GM18508 (cell line): Measurements from ENCODE around the gene DSCAM.
"Not testable (repeated sequence)": the region's sequence is repeated elsewhere in the genome, so short reads cannot be mapped to it uniquely, and the experiment has no call there.

Experiments
- ATAC-seq: cut with Tn5 transposase; IDR thresholded peaks from one replicate; pipeline ENCODE4 v1.9.1; 2021; ENCODE audit warnings: moderate number of reproducible peaks; ENCODE audit not compliant: insufficient read depth, unreplicated experiment

Gene DSCAM

DNA sequence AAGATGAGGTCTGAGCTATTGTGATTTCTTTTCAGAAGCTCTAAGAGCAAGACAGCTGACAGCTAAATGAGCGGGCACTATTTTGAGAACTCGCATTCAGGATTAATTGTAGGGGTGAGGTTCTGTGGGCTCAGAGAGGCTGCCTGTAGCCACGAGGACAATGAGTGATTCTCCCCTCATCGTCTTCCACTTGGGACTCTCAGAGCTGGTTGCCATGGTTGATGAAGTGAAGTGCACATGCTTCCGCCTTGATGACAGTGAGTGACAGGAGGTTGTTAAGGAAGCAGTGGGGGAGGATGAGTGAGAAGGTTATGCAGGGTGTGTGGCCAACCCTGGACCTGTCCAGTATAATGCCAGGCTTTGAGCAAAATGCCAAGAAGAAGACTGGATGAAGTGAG, 638.0 kb downstream of the DSCAM start:
- no peak for ATAC-seq

DNA sequence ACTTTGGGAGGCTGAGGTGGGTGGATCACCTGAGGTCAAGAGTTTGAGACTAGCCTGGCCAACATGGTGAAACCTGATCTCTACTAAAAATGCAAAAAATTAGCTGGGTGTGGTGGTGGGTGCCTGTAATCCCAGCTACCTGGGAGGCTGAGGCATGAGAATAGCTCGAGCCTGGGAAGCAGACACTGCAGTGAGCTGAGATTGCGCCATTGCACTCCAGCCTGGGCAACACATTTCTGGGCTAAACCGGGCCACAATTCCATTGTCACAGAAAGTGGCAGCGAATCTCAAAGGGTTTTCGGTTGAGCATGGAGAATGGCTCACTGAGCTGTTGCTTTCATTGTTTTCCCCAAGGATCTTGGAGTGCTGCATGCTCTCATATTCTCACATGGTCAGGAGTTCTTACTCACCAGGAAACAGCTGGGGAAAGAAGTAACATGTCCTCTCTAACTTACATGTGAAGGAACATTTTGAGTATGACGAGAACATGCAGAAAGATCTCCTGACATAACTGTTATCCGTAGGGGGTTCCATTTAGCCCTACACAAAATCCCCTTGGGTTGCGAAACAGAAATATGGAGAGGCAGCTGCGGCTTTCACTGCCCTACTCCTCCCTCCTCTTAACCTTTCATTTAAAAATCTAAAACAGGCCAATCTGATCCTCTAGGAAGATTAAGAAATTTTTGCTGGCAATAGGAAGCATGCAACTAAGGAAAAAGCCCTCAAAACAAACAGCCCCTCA, 638.6 kb downstream of the DSCAM start:
- no peak for ATAC-seq

DNA sequence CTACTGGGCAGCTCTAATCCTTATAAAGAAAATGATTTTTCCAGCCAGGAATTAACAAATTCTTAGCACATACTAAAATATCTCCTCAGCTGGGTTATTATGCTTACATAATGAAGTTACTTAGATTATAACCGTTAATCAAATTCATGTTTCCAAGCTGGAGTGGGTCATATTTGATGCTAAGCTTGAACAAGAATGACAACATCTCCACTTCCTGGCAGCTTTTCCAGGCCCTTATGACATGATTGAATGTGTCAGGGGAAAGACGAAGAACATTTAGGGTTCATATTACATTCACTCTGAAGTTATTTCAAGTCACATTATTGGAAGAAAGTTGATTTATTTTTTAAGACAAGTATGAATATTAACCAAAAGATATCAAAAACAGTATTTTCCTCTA, 646.0 kb downstream of the DSCAM start:
- ATAC-seq: no peak

DNA sequence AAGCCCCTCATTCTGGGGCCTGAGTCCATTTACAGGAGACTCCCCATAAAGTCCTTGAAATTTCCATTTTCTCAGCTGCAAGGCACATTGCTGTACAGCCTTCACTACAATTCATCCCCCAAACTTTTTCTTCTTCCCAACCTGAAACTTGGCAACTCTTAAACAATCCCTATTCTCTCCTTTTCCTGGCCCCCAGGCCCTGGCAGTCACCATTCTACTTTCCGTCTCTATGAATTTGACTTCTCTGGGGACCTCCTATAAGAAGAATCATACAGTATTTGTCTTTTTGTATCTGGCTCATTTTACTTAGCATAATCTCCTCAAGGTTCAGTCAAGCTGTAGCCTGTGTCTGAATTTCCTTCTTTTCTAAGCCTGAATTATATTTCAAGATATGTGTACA, 646.8 kb downstream of the DSCAM start:
- ATAC-seq: no peak

DNA sequence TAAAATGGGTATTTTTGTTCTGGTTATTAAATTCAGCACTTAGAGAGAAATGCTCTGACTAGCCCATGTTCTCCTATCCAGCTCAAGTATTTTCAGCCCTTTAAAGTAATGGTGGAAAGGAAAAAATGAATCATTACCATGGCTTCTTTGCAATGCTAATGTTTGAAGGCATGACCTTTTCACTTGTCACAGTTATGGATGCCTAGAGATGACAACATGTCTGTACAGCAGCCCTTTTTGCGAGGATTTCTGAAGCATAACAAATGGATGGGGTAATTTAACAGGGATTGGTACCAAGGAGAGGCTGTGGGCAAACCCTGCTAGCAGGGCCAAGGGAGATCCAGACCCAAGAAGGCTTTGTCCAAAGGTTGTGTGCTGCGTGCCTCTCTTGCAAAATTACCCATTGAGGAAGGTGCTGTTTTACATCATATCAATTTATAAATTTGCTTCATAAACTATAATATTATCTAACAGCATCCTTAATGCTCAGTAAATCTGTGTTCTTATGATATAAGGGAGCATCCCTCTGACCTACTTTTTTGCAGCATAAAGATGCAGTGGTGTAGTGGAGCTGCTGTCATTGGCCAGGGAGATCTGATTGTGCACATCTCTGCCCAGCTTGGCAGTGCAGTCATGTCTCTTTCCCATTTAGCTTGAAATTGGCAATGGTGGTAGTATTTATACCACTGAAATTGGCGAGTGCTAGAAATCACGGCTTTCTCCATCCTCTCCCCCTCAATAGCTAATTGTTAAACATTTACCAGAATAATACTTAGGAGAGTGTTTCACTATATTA, 652.6 kb downstream of the DSCAM start:
- no peak for ATAC-seq

DNA sequence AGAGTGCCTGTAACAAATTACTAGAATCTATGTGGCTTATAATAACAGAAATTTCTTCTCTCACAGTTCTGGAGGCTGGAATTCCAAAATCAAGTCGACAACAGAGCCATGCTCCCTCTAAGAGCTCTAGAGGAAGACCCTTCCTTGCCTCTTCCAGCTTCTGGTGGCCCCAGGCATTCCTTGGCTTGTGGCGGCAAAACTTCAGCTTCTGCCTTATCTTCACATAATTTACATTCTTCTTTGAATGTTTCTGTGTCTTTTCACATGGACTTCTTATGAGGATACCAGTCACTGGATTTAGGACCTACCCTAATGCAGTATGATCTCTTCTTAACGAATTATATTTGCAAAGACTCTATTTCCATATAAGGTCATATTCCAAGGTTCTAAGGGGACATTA, 655.3 kb downstream of the DSCAM start:
- ATAC-seq: no peak

- ATAC-seq: no peak
Observed at GRCh38 chr21:40191196-40191595, 655.8 kb downstream of the DSCAM start.

DNA sequence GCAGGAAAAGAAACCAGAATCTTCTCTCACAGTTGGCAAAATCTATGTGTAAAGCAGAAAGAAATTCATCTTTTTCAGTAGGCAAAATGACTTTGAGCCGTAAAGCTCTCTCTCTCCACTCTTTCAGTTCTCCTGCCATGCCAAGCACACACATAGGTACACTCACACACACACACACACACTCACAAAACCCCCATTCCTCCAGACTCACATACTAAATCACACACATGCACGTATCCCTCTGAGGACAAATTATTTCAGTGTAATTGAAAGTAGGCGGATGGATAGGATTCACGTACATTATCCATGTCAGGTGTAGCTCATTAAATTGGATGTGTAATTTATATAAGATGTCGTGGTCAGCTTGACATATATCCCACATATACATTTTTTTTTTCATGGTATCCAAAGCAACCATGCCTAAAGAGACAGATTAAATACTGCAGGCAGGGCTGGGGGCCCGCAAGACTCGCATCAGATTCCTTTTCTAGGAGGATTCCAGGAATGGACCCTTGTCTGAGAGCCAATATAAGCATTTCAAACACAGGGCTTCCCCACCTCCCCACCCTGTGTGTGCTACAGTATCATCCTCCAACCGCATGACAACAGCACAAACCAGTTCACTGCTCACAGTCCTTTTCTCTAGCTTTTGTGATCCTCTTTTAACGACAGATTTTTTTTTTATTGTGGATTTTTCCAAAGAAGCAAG, 658.9 kb downstream of the DSCAM start:
- ATAC-seq: no peak

- ATAC-seq: no peak
Observed at GRCh38 chr21:40187244-40187643, 659.7 kb downstream of the DSCAM start.

DNA sequence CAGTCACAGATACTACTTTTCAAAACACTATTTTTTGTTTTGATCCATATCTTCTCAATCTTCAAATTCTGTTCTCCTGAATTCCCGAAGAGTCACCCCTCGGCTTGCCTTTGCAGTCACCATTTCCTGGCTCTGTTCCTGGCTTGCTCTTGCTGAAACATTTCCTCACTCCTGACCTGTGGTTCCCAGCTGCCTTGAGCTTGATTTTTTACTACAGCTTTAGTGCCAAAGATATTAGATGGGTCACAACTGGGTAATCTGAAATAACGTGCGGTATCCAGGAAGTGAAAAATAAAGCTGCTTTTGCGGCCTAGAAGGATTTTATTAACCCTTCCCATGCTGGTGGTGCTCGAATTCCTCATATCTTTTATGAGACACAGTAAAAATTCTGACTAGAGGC, 660.9 kb downstream of the DSCAM start:
- no peak for ATAC-seq

GRCh38 chr21:40185208-40185607, 661.8 kb downstream of the DSCAM start:
- no peak for ATAC-seq

GRCh38 chr21:40182491-40182890, 664.5 kb downstream of the DSCAM start:
- not testable (repeated sequence) for ATAC-seq

DNA sequence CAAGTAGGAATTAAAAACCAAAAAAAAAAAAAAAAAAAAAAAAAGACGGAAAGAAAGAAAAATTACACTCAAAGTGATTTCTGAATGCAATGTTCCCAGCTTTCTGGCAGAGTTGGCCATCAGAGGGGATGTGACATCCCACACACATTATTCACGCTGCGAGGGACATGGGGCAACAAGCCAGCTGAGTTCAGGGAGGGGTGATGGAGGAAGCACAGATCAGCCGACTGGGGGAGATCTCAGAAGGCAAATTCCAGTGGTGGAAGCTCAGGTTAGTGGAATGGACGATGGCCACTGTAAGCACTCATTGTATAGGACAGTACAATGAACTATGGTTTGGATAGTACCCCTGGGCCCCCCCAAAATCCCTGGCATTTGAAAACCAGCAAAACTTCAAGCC, 667.8 kb downstream of the DSCAM start:
- ATAC-seq: no peak

- no peak for ATAC-seq
Observed at GRCh38 chr21:40178726-40179125, 668.2 kb downstream of the DSCAM start.

- no peak for ATAC-seq
Observed at GRCh38 chr21:40177979-40178378, 669.0 kb downstream of the DSCAM start.

DNA sequence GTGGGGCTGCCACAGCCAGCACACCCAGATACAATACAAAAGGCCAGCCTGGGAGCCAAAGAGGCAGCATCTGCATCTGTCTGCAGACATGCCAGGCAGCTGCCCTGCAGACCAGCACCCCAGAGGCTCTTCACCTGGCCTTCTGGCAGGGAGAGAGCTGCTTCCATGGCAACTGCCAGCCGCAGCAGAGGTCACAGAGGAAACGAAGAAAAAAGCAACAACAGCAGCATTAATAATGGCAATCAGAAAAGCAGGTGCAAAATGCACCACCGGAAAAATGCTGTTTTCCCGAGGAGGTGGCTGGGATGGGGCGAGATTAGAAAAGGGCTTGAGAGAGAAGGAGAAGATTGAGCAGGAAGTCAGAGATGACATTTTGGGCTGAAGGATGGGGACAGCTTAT, 670.2 kb downstream of the DSCAM start:
- ATAC-seq: no peak

DNA sequence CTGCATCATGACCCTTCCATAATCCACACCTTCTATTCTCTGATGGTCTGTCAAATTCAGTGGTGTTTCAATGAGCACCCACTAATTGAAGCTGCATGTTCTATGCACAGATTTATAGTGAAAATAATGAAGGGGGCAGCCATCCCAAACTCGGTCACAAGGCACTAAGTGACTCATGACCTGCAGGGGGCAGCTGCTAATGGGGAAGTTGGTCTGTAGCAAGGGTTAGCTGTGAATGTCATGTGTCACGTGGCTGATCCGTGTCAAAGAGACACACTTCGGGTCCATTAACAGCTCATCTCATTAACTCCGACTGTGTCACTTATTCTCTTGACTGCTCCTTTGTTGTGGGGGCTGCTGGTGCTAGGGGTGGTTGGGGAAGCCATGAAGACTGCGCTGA, 673.1 kb downstream of the DSCAM start:
- ATAC-seq: no peak

GRCh38 chr21:40169971-40170370, 677.0 kb downstream of the DSCAM start:
- no peak for ATAC-seq

DNA sequence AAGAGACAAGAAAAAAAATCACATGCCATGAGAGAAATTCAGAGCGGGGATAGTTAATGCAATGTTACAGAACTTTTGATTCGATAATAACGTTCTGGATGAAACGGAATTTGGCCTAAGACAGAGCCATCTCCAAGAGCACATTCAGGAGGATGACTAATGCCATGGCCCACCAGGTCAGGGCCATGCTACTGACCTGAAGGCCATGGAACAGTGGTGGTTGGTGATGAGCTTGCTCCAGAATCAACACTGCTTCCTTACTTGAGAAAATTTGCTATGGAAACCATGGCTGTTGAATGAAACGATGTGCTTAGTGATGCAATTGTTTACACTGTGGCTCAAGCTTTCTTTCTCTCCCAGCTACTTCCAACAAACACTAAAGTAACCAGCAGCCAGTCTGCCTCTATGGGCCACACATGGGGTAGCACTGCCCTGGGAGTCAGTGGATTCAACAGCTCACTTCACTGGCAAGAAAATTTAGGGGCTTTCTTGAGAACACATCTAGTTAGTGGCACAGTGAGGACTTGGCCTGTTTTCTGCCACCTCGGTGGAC, 680.6 kb downstream of the DSCAM start:
- ATAC-seq: no peak

DNA sequence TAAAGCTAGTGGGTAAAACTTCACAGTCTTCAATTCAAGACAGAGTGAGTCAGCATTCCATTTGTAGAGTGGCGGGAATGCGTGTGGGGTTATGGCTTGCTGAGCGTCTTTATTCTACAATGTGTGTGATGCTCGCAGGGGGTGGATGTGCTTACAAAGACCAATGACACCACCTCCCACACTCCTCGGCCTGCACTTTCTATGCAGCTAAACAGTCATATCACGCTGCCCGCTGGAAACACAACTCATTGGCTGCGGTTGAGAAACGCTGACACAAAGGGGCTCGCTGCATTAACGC, 681.2 kb downstream of the DSCAM start:
- no peak for ATAC-seq
